CD4-positive, alpha-beta T cell treated with Interleukin-4 for 1 hour (primary cell): ENCODE measurements around the gene PPP1R9A.

Experiments used
- DNase-seq, 2 donors: peaks; one replicate each; pipeline ENCODE4 v3.0.0-alpha.2; 2020 to 2022

Gene PPP1R9A

DNA sequence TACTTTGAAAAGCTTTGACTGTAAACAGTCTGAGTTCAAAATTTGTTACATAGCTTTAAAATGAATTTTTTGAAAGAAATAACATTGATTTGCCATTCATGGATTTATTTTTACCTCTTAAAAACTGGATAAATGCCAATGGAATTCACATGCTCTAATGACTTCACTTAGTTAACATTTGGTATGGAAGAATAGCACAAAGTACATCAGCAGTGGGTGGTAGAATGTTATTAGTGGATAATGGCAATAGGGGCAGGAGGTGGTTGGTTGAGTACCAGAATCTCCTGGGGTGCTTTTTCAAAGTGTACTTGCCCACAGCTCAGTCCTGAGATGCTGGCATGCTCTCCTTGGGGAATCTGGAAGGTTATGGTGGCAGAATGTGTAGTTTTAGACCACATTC is 4.7 kb downstream of the PPP1R9A start:
- DNase-seq: no peak

DNA sequence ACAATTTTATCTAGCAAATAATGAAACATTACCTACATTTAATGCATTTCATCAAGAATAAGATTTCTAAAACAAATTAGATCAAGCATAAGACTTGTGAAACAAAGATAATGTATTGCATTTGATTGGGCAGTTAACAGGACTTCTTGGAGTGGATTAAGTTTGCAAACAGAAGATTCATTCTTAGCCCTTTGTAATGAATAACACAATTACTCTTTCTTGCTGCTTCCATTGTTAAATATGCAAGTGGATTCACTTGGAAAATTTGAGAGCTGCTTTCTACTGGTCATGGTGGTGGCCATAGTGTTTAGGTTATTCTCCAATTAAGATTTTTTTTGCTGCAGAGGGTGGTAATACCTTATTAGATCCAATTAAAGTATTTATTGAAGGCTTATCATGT is 6.0 kb downstream of the PPP1R9A start:
- DNase-seq: no peak

DNA sequence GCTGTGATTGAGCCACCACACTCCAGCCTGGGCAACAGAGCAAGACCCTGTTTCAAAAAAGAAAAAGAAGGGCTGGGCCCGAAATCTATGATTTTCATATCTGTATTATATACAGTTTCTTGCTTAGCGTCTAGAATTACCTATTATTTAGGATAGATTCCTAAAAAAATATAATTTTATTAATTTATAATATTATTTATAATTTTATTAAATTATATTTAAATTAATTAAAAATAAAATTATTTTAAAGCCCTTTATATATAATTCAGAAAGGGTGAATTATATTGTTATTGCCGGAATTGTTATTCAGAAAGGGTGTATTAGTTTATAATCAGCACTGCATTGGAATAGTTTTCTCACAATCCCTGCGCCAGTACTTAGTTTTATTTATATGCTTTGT is 14.5 kb downstream of the PPP1R9A start:
- DNase-seq: no peak

GRCh38 chr7:94922457-94922856 is 15.1 kb downstream of the PPP1R9A start:
- no peak for DNase-seq

GRCh38 chr7:94923412-94923811 is 16.0 kb downstream of the PPP1R9A start:
- DNase-seq: no peak

DNA sequence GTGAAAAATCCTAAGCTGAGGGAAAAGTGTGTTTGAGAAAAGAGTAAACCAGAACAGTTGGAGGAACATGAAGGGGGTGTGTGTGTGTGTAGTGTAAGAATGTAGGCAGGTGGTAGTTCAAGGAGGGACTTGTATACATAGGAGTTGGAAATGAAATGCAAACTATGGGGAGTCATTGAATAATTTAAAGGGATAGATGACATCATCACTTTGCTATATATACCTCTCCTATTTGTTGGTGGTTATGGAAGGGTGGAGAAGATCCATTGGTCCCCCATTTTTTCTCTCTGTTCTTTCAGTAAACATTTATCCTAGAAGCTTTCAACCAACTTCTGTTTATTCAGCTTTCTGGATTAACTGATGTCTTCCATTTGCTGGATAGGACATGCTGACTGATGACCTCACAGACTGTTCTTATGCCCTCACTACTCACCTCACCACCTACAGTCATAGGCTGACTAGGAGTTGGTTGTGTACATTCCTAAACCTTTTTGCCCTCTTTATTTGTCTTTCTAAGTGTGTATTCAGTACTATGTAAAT is 20.8 kb downstream of the PPP1R9A start:
- DNase-seq: no peak

- DNase-seq: no peak
These were observed 26.0 kb downstream of the PPP1R9A start for GRCh38 chr7:94933256-94933990.

GRCh38 chr7:94939395-94939794 is 32.0 kb downstream of the PPP1R9A start:
- DNase-seq: no peak

DNA sequence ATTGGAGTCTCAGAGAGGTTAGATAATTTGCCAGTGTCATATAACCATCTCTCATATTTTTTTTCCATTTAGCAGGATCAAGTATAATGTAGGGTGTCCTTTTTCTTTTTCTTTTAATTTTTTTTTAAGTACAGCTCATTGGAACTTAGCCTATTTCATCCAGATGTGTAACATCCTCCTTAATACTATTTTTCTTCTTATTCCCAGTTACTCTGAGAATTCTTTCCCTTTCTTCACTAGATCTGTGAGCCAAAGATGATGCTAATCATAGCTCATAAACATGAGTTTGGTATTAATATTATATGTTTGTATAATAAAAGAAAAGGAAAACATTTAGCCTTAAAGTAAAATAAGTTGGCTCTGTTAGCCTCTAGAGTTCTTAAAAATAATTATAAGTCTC is 32.8 kb downstream of the PPP1R9A start:
- no peak for DNase-seq

DNA sequence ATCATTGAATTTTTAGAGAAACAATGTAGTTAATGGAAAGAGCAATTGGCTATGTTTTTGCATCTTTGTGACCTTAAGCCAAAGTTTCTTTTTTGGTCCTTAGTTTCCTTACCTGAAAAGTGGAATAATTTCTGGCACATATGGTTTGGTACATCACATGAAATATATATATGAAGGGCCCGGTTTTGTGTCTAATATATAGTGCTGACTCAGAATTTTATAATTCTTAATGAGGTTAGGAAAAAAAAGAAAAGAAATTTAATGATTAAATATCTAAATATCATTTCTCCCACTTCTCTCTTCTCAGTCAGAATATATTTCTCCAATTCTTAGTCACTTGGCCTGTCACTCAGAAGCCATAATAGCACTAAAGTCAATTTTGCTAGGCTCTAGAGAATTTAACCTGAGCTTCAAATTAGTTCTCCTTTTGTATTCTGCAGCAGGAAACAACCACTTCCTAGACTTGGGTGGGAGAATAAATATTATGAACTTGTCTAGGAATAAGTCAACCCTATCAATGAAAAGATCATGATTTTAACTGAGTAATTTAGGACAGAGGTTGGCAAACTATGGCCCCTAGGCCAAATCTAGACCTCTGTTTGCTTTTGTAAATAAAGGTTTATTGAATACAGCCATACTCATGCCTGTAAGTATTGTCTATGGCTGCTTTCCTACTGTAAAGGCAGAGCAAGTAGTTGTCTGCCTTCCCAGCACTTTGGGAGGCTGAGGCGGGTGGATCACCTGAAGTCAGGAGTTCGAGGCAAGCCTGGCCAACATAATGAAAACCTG is 34.6 kb downstream of the PPP1R9A start:
- DNase-seq: no peak

- DNase-seq: no peak
These were observed 35.7 kb downstream of the PPP1R9A start for GRCh38 chr7:94943134-94943533.

DNA sequence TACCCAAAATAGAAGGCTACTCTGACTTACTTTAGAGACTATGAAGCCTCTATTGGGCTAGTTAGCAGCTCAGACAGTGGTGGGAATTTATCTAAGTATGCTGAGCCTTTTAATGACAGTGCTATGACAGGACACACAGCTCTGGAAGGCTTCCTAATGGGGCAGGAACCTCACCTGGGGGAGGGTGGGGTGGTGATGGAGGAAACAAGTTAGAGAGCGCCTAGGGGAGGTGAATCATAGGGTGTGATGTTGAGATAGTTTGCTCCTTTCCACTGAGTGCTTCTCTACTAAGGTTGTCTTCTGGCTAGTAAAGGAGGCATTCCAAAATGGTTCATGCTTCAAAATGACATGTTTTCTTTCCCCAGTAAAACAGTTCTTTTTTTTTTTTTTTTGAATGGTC is 42.1 kb downstream of the PPP1R9A start:
- DNase-seq: no peak

DNA sequence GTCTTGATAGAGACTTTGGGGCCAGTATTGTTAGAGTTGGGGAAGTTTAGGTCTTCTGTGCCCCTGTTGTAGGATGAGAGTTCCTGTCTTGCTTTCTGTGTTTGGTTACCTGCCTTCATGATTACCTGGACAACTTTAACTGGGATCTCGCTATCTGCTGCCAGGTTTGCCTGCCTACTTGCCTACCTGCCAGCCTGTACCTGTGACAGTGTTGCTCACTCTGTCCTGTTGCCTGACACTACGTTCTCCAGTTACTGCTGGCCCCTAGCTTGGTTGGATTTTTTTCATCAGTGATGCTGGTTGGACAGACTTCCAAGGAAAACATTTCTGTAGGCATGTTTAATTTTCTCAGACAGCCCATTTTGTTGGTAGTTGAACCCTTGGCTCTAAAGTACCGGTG is 48.4 kb downstream of the PPP1R9A start:
- DNase-seq: no peak

DNA sequence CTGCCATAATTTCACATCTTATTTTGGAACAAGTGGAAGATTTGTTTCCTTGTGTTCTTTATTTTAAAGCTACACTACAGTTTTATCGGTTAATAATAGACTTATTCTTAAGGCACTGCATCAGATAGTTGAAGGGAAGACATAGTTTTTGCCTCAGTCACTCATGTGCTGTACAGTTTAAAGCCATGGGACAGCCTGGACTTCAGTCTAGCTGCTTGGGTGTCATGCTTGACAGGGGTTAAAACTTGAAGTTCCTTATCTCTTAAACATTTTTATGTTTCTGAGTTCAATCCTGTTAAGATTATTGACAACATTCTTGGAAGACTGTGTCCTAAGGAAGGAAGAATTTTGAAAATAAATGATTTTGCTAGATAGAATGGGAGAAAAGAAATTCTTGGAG is 49.7 kb downstream of the PPP1R9A start:
- DNase-seq: no peak

DNA sequence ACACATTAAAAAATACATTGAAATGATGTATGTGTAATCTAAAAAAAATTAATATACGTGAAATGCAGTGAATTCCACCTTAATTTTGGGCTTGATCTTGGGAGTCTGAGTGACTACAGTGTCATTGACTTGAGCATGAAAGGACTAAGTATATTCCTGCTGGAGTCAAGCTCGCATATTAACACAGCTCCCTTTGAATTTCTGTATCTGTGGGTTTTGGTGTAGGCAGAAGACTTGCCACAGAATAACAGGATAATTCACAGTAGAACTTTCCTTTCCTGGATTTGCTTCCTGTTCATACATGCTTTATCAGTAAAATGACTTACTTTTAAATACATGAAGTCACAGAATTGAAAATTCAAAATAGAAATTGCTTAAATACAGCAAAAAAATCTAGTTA is 55.3 kb downstream of the PPP1R9A start:
- no peak for DNase-seq

GRCh38 chr7:94969434-94970084 is 62.2 kb downstream of the PPP1R9A start:
- DNase-seq: no peak

DNA sequence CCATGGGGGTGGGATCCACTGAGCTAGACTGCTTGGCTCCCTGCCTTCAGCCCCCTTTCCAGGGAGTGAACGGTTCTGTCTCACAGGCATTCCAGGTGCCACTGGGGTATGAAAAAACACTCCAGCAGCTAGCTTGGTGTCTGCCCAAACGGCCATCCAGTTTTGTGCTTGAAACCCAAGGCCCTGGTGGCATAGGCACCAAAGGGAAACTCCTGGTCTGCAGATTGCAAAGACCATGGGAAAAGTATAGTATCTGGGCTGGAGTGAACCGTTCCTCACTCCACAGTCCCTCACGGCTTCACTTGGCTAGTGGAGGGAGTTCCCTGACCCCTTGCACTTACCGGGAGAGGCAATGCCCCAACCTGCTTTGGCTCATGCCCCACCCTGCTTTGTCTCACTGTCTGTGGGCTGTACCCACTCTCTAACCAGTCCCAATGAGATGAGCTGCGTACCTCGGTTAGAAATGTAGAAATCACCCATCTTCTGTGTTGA is 62.7 kb downstream of the PPP1R9A start:
- DNase-seq: no peak

GRCh38 chr7:94971051-94971867 is 63.9 kb downstream of the PPP1R9A start:
- DNase-seq: no peak

DNA sequence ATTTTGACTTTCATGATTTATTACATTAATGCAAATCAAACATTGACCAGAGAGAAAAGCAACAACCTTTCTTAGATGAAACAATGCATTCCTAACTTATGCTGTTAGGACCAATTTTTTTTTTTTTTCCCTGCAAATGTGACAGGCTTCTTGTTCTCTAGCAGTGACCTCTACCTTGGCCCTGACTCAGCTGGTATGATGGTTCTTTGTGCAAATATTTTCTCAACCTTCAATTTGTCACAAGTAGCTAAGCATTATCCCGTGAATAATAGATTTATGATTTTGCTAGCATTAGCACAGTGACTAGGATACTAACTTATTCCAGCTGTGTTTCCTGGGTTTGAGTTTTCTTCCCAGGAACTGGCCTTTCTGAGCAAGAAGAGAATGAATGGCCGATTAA is 64.9 kb downstream of the PPP1R9A start:
- no peak for DNase-seq

GRCh38 chr7:94973844-94974243 is 66.5 kb downstream of the PPP1R9A start:
- no peak for DNase-seq

GRCh38 chr7:94974423-94974822 is 67.0 kb downstream of the PPP1R9A start:
- DNase-seq: no peak

DNA sequence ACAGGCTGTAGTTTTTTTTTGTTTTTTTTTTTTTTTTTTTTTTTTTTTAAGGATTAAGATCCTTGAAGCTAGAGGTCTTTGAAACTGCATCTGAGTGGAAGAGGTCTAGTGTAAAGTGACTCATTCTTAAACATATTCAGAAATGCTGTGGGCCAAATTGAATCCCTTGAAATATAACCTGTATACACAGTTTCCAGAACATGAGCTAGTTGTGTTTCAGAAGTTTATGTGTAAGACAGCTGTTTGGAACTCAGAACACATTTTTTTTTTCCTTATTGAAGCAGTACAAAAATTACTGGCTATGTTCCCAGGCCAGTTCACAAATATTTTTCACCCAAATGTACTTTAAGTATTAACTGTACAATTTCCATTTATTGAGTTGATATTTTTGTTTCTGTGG is 67.9 kb downstream of the PPP1R9A start:
- no peak for DNase-seq
